Measurements from ENCODE around the gene NAA25.
A peak's percentile ranks its signal among the peaks of the same experiment; 100 is the strongest.
"Not testable (repeated sequence)": the region's sequence is repeated elsewhere in the genome, so short reads cannot be mapped to it uniquely, and the experiment has no call there.

NAA25 gene

DNA sequence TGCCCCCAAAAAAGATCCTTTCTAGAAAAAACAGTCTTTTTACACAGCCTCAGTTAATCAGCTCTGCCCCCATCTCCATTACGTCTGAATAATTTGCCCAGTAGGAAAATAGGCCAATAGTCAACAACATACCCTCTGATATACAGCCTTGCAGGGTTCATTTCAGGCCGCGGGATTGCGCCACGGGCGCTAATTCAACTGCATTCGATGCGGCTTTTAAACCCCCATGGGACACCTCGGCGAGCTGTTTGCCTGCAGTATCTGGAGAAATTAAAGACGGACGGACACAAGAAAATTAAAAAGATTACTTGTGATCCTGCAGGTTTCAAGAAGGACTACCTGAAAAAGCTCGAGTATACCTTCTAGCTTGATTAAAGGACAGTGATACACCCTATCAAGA lies 59.2 kb downstream of the NAA25 start:
- no peak for DNase-seq

- DNase-seq: no peak
Observed at GRCh38 chr12:112046003-112046402, 62.6 kb downstream of the NAA25 start.

- DNase-seq: not testable (repeated sequence)
Observed at GRCh38 chr12:112036614-112037013, 72.0 kb downstream of the NAA25 start.

DNA sequence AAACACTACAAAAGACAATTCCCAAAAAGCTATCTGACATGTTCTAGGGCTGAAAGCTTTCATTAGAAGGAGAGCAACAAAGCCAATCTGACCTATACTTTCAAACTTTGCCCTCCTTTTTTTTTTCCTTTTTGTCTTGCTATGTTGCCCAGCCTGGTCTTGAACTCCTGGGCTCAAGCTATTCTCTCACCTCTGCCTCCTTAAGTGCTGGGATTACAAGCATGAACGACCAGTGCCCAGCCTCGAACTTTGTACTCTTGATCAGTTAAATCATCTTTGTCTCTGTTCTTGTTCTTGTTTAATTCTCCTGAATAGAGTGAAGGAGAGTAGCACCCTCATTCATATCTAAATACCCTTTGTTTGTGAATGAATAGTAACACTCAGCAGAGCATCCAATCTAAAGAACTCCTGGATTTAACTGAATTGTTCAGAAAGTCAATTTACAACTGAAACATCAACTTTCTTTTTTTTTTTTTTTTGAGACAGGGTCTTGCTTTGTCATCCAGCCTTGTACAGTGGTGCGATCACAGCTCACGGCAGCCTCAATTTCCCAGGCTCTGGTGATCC lies 73.3 kb downstream of the NAA25 start:
- no peak for DNase-seq

GRCh38 chr12:112032292-112032691 lies 76.3 kb downstream of the NAA25 start:
- no peak for DNase-seq

- no peak for DNase-seq
Observed at GRCh38 chr12:112031472-112031871, 77.1 kb downstream of the NAA25 start.

DNA sequence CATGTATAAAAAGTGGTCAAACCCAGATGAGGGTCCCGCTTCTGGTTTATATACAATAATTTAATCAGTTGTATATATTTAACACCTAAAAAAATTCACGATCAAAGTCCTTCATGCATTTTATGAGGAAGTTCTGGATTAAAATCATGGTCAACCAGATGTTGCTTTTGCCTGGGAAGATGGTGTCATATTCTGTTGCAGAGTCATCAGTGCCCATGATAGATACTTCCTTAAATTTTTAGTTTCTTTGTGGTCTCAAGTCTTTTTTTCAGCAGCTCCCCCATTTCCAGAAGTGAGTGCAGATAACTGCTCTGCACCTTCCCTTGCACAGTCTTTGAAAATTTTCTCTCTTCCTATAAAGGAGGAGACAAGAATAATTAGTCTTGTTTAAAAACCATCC lies 79.3 kb downstream of the NAA25 start:
- no peak for DNase-seq

GRCh38 chr12:112025808-112026375 lies 82.7 kb downstream of the NAA25 start:
- no peak for DNase-seq

- no peak for DNase-seq
Observed at GRCh38 chr12:112023759-112024396, 84.7 kb downstream of the NAA25 start.

- no peak for DNase-seq
Observed at GRCh38 chr12:112022241-112023016, 86.2 kb downstream of the NAA25 start.

- no peak for DNase-seq
Observed at GRCh38 chr12:112020947-112021457, 87.6 kb downstream of the NAA25 start.

GRCh38 chr12:112018571-112019237 lies 89.9 kb downstream of the NAA25 start:
- no peak for DNase-seq

GRCh38 chr12:112017041-112017440 lies 91.5 kb downstream of the NAA25 start:
- DNase-seq: no peak

DNA sequence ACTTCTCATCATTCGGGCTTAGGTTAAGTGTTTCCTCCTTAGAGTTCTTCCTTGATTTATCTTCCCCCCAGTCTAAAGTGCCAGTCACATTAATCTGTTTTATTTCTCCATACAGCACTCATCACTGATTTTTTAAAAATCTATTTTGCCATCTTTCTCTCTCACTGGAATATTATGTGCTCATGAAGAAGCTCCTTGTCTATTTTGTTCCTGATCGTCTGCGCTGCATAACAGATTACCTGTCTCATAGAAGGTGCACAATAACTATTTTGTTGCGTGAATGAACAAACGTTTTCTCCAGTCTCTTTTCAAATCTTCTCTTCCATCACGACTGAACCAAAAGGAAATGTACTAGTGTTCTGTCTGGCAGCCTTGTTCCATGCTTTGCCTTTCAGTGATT lies 92.6 kb downstream of the NAA25 start:
- no peak for DNase-seq

DNA sequence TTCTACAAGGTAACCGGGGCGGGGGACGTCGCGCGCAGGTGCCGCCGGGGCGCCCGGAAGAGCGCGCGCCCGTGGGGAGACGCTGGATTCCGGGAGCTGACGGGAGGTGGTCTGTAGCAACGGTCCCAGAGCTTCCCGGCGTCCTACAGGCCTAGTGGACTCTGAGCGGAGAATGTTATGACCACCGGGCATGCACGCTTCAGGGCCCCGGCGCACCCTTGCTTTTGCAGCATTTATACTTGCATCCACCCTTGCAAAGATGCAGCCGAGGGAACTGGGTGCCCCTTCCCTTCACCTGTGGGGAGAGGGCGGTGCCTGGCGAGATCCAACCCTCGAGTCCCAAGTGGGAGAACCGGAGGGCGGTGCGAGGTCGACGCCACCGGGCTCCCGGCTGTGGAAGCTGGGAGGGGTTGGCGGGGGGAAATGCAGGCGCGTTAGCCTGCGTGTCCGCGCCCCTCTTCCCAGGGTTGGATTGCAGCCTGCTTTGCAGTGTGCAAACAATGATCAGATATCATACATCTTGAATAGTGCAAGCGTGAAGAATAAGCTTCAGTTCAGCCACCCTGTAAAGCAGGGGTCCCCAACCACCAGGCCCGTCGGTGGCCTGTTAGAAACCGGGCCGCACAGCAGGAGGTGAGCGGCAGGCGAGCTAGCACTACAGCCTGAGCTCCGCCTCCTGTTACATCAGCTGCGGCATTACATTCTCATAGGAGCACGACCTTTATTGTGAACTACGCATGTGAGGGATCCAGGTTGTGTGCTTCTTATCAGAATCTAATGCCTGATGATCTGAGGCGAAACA lies 94.8 kb downstream of the NAA25 start:
- DNase-seq: peak; percentile 83

GRCh38 chr12:112012775-112013600 lies 95.6 kb downstream of the NAA25 start, which contains the start of the genes ERP29 and TMEM116:
ERP29 (plus strand) TSS chr12:112013426; CDS start chr12:112013466, 40 bp downstream.
TMEM116 (minus strand) TSS chr12:112013165; CDS start chr12:112005270, 7,895 bp downstream.
- peak; percentile 100 for DNase-seq

DNA sequence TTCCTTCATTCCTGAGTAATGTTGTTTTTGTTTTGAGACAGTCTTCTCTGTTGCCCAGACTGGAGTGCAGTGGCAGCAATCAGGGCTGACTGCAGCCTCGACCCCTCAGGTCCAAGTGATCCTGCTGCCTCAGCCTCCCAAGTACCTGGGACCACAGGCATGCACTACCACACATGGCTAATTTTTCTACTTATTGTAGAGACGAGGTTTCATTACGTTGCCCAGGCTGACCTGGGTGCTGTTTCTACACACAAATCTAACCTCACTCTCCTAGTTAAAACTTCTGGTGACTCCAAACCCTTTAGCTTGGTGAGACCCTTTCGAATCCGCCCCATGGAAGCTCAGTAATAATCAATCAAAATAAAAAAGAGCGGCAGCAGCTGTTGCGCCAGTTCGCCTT lies 96.9 kb downstream of the NAA25 start:
- no peak for DNase-seq

GRCh38 chr12:112010415-112011344 lies 97.9 kb downstream of the NAA25 start:
- peak; percentile 28 for DNase-seq

DNA sequence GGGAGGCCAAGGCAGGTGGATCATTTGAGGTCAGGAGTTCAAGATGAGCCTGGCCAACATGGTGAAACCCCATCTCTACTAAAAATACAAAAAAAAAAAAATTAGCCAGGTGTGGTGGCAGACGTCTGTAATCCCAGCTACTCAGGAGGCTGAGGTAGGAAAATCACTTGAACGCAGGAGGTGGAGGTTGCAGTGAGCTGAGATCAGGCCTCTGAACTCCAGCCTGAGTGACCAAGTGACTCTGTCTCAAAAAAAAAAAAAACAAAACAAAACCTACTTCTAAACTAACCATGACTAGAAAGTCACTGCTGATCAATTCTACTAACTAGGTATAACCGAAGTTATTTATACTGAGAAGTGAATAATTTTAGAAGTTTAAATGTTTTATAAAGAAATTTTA lies 99.0 kb downstream of the NAA25 start:
- not testable (repeated sequence) for DNase-seq

DNA sequence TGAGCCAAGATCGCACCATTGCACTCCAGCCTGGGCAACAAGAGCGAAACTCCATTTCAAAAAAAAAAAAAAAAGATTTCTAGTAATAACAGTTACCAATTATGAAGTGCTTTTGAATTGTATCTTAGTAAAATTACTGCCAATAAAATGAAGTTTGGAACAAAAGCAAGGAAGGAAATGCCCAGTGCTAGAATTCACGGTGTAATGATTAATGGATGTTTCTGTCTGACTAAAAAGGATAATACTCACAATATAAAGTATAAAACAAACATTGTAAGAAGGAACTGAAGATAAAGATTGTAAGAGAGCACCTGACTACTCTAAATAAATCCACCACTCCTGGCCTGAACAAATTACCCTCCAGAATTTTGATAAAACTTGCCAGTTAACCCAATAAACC lies 99.7 kb downstream of the NAA25 start:
- DNase-seq: no peak
